Tongue (tissue), 2 donors: ENCODE data around the gene HMGB4. TPM values are rescaled to one million over a fixed set of nuclear protein-coding genes. Genes with fewer than 3 reads are reported as not detected.

Experiments
- DNase-seq: peaks from one replicate; pipeline ENCODE4 v3.0.0-alpha.2; 2015
- total RNA-seq: library from RNA; depleted of rRNA; stranded (reverse); fragments of >200 nt; gene quantifications from one replicate; pipeline ENCODE4 v1.2.3, GENCODE V29; 2014

The HMGB4 gene
- total RNA-seq, 1 donor from 2014 or later, result not detected

GRCh38 chr1:33848205-33848937 lies 15.5 kb upstream of the HMGB4 start:
- no peak for DNase-seq

GRCh38 chr1:33849211-33849610 lies 14.7 kb upstream of the HMGB4 start:
- DNase-seq, result no peak

- DNase-seq, result no peak
Observed at GRCh38 chr1:33850481-33850880, 13.4 kb upstream of the HMGB4 start.

GRCh38 chr1:33852711-33853110 lies 11.2 kb upstream of the HMGB4 start:
- no peak for DNase-seq

GRCh38 chr1:33853431-33853830 lies 10.4 kb upstream of the HMGB4 start:
- DNase-seq, result no peak

GRCh38 chr1:33854091-33854490 lies 9.8 kb upstream of the HMGB4 start:
- no peak for DNase-seq

- no peak for DNase-seq
Observed at GRCh38 chr1:33860671-33861070, 3.2 kb upstream of the HMGB4 start.

- no peak for DNase-seq
Observed at GRCh38 chr1:33864460-33865389, 846 bp downstream of the HMGB4 start.

- peak; percentile 89 for DNase-seq
Observed at GRCh38 chr1:33866281-33866680, 2.4 kb downstream of the HMGB4 start.

- no peak for DNase-seq
Observed at GRCh38 chr1:33867684-33868083, 3.8 kb downstream of the HMGB4 start.

GRCh38 chr1:33872275-33872674 lies 8.4 kb downstream of the HMGB4 start:
- no peak for DNase-seq

GRCh38 chr1:33872683-33873082 lies 8.8 kb downstream of the HMGB4 start:
- peak; percentile 22 for DNase-seq

- peak; percentile 74 for DNase-seq
Observed at GRCh38 chr1:33874636-33875035, 10.8 kb downstream of the HMGB4 start.

- DNase-seq, result no peak
Observed at GRCh38 chr1:33875862-33876261, 12.0 kb downstream of the HMGB4 start.

- DNase-seq, result no peak
Observed at GRCh38 chr1:33876970-33877650, 13.2 kb downstream of the HMGB4 start.

GRCh38 chr1:33878392-33878791 lies 14.5 kb downstream of the HMGB4 start:
- no peak for DNase-seq

GRCh38 chr1:33880305-33880704 lies 16.4 kb downstream of the HMGB4 start:
- peak; percentile 22 for DNase-seq

GRCh38 chr1:33886496-33886895 lies 22.6 kb downstream of the HMGB4 start:
- no peak for DNase-seq

- peak; percentile 43 for DNase-seq
Observed at GRCh38 chr1:33893147-33893830, 29.4 kb downstream of the HMGB4 start.

GRCh38 chr1:33895396-33895795 lies 31.5 kb downstream of the HMGB4 start:
- DNase-seq, result no peak

GRCh38 chr1:33895976-33896375 lies 32.1 kb downstream of the HMGB4 start:
- DNase-seq, result no peak

- DNase-seq, result no peak
Observed at GRCh38 chr1:33897092-33897725, 33.3 kb downstream of the HMGB4 start.
